Transverse colon (tissue), 4 donors: ENCODE data around the gene TSPAN32. TPM values are rescaled to one million over a fixed set of nuclear protein-coding genes. Genes with fewer than 3 reads are reported as not detected.

Source experiments
- DNase-seq: peaks from one replicate; pipeline ENCODE4 v3.0.0-alpha.2; 2019
- H3K27ac ChIP-seq, 4 donors: fragments of 200-600 bp; sonication (generic); 2 replicates each; pipeline ENCODE4 v1.5.1; 2016 to 2018; ENCODE audit warnings: inconsistent platforms in 4 of 4
- H3K27me3 ChIP-seq: fragments of 200-600 bp; sonication (generic); 2 replicates; pipeline ENCODE4 v1.5.1; 2017; ENCODE audit warnings: inconsistent platforms
- H3K36me3 ChIP-seq, 4 donors: fragments of 200-600 bp; sonication (generic); 2 replicates each; pipeline ENCODE4 v1.5.1; 2017 to 2019; ENCODE audit warnings: inconsistent platforms in 4 of 4
- H3K4me1 ChIP-seq, 4 donors: fragments of 200-600 bp; sonication (generic); 2 replicates each; pipeline ENCODE4 v1.5.1; 2017 to 2020; ENCODE audit warnings: inconsistent platforms in 4 of 4
- H3K4me3 ChIP-seq, 4 donors: fragments of 200-600 bp; sonication (generic); 1 replicate in 1 of 4; 2 replicates in 3 of 4; pipeline versions ENCODE4 v1.5.1 to v1.6.1; 2017 to 2019; ENCODE audit warnings: inconsistent platforms in 4 of 4
- H3K9me3 ChIP-seq, 2 donors: fragments of 200-600 bp; sonication (generic); 2 replicates each; pipeline ENCODE4 v1.5.1; 2017 to 2019; ENCODE audit warnings: inconsistent platforms in 2 of 2
- CTCF ChIP-seq, 5 experiments: fragments of 200-600 bp in 3 of 5; fragments of 450-650 bp in 2 of 5; sonication (generic) in 3 of 5; IDR thresholded peaks; 1 replicate in 2 of 5; 2 replicates in 3 of 5; pipeline ENCODE4 v1.5.1; 2016 to 2017; ENCODE audit warnings: antibody characterized with exemption in 5 of 5, inconsistent platforms in 3 of 5, mild to moderate bottlenecking in 2 of 5, moderate library complexity in 1 of 5
- EP300 ChIP-seq: sonication (generic); formaldehyde crosslinking; IDR thresholded peaks from one replicate; pipeline ENCODE4 v1.6.1; 2017; ENCODE audit warnings: antibody characterized with exemption, low read depth
- POLR2A ChIP-seq: fragments of 450-650 bp; IDR thresholded peaks from one replicate; pipeline ENCODE4 v1.6.1; 2016; ENCODE audit warnings: antibody characterized with exemption, mild to moderate bottlenecking, moderate library complexity
- POLR2AphosphoS5 ChIP-seq, 3 donors: sonication (generic); formaldehyde crosslinking; IDR thresholded peaks; one replicate each; pipeline ENCODE4 v1.6.1; 2016; ENCODE audit warnings: antibody characterized with exemption in 3 of 3
- WGBS, 2 donors: methylation state at CpG; one replicate each; pipeline ENCODE4 v1.1.5; 2018; ENCODE audit warnings: low coverage in 1 of 2; 5-methylcytosine and 5-hydroxymethylcytosine counted together
- in situ Hi-C, 4 donors: fragments of 200-750 bp; cut with MboI; loops; one replicate each; pipeline versions ENCODE4 v1.15.0 to v1.15.1; 2017; ENCODE audit warnings: low sequenced_read_pairs in 3 of 4, low pct_ligation_motif_present in 1 of 4, low pct_unique_long_range_greater_than_20kb in 1 of 4
- intact Hi-C: fragments of 100-400 bp; cut with DNase I; formaldehyde crosslinking; loops from one replicate; pipeline ENCODE4 v1.15.1; 2023; ENCODE audit warnings: low total_unique reads
- total RNA-seq, 4 donors: library from RNA; depleted of rRNA; stranded (reverse); fragments of >200 nt; gene quantifications; one replicate each; pipeline ENCODE4 v1.1.0, GENCODE V29; 2016

TSPAN32 gene
- total RNA-seq, 4 donors from 2014 or later, result 0.16 to 0.96 TPM; not detected in 2

GRCh38 chr11:2260491-2261364 is 41.1 kb upstream of the TSPAN32 start:
- Histone ChIP-seq H3K4me3 (no peak overlapping the region), H3K4me1 (no peaks in the 10 kb centered on the region), H3K27me3 (no peaks in the 10 kb centered on the region), H3K27ac (no peak overlapping the region), H3K9me3 (no peaks in the 10 kb centered on the region), H3K36me3 (no peaks in the 10 kb centered on the region)
- no peak for TF ChIP-seq CTCF (IDR thresholded peaks at IDR 0.05)
- no peak for TF ChIP-seq EP300
- no peak for TF ChIP-seq POLR2AphosphoS5 (IDR thresholded peaks at IDR 0.05)
- no peak for TF ChIP-seq POLR2A
- in situ Hi-C loops, result loop anchor here in 1 of 4 donors (10.0 kb wide), 1 partner anchor 56 kb away; no protein-coding TSS in a partner anchor
- intact Hi-C loops, result no loop called here
- WGBS, 2 donors, result 83% methylated on average over 26 of the region's 26 CpGs; no CpG with 5 or more reads in 1 of the 2 donors
- no peak for DNase-seq

- intact Hi-C loops, result no loop called here
These were observed 40.2 kb upstream of the TSPAN32 start for GRCh38 chr11:2261436-2262230.

GRCh38 chr11:2262301-2263070 is 39.3 kb upstream of the TSPAN32 start:
- intact Hi-C loops, result no loop called here
- no peaks in the 10 kb centered on the region for H3K4me1 ChIP-seq
- no peak for DNase-seq
- no peak overlapping the region for H3K27ac ChIP-seq
- peaks cover under 1% of the 10 kb centered on the region for H3K27me3 ChIP-seq
- TF ChIP-seq CTCF (IDR thresholded peaks at IDR 0.05) (no peak), POLR2AphosphoS5 (IDR thresholded peaks at IDR 0.05) (no peak), EP300 (no peak), POLR2A (no peak)
- no peak overlapping the region for H3K4me3 ChIP-seq
- 29 to 88% methylated on average over 1 to 18 of the region's 18 CpGs for WGBS, 2 donors
- in situ Hi-C loops, result loop anchor here in 1 of 4 donors (10.0 kb wide), 1 partner anchor 58 kb away; no protein-coding TSS in a partner anchor
- H3K9me3 ChIP-seq, result no peaks in the 10 kb centered on the region
- H3K36me3 ChIP-seq, result no peaks in the 10 kb centered on the region

More at GRCh38 chr11:2261436-2262230, 40.2 kb upstream of the TSPAN32 start:
- H3K4me3 ChIP-seq, result no peak overlapping the region
- H3K27ac ChIP-seq, result no peak overlapping the region
- no peaks in the 10 kb centered on the region for H3K9me3 ChIP-seq
- in situ Hi-C loops, result loop anchor here in 1 of 4 donors (10.0 kb wide), 1 partner anchor 57 kb away; no protein-coding TSS in a partner anchor
- TF ChIP-seq CTCF (IDR thresholded peaks at IDR 0.05), result no peak
- no peak for TF ChIP-seq POLR2AphosphoS5 (IDR thresholded peaks at IDR 0.05)
- no peak for TF ChIP-seq EP300
- TF ChIP-seq POLR2A, result no peak
- no peaks in the 10 kb centered on the region for H3K4me1 ChIP-seq
- no peaks in the 10 kb centered on the region for H3K36me3 ChIP-seq
- H3K27me3 ChIP-seq, result no peaks in the 10 kb centered on the region
- WGBS, 2 donors, result 59 to 64% methylated on average over 5 to 19 of the region's 21 CpGs
- no peak for DNase-seq
